CD4-positive, alpha-beta T cell treated with Interleukin-15 for 4 hours (primary cell): ENCODE data around the gene ADCY9.
"Not testable (repeated sequence)": the region's sequence is repeated elsewhere in the genome, so short reads cannot be mapped to it uniquely, and the experiment has no call there.

Source experiments
- DNase-seq: peaks from one replicate; pipeline ENCODE4 v3.0.0-alpha.2; 2020; ENCODE audit warnings: low spot score

ADCY9 gene

GRCh38 chr16:4093495-4094126, 22.6 kb downstream of the ADCY9 start:
- no peak for DNase-seq

GRCh38 chr16:4092547-4093265, 23.5 kb downstream of the ADCY9 start:
- no peak for DNase-seq

- DNase-seq, result no peak
These were observed 24.8 kb downstream of the ADCY9 start for GRCh38 chr16:4091240-4092012.

DNA sequence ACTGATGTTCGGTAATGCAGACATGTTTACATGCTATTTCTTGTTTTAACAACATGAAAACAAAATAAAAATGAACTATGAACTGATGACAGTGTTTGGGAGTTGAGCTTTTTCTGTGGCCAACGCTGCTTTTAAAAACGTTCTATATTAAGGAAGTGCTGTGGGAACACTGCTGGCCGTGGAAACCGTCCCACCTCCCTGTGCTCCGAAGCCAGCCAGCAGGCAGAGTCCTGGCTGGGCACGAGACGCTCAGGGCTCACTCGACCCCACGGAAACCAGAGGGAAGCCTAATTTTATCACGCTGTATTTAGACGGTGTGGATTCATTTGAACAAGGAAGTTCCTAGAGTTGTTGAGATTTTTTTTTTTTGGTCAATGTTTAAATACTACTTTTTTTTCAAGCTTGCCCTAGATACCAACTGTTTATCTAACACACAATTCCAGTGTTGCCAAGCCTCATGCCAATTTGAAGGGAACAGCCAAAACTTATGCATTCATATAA, 25.8 kb downstream of the ADCY9 start:
- DNase-seq, result no peak

DNA sequence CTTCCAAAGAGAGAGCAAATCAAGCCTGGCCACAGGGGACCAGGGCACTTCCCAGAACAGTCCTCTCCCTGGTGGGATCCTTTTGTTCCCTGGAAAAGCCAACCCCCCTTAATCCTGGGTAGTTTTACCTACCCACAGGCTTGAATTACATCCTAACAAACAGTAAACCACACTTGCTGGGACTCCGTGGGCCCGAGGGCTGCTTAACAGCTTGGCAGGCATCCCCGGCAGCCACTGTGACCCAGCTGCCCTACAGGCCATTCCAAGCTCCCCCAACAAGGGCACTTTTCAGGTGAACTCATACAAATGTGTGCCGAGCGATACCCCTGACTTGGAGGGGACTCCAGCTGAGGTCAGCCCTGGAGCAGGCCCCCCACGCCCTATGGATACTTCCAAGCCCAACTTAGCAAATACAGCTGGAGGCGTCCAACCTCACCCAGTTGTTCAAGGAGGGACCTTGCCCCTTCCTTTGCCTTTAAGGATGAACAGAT, 26.4 kb downstream of the ADCY9 start:
- DNase-seq, result no peak

GRCh38 chr16:4089251-4089810, 26.9 kb downstream of the ADCY9 start:
- DNase-seq, result no peak

- DNase-seq, result no peak
These were observed 28.2 kb downstream of the ADCY9 start for GRCh38 chr16:4087990-4088577.

DNA sequence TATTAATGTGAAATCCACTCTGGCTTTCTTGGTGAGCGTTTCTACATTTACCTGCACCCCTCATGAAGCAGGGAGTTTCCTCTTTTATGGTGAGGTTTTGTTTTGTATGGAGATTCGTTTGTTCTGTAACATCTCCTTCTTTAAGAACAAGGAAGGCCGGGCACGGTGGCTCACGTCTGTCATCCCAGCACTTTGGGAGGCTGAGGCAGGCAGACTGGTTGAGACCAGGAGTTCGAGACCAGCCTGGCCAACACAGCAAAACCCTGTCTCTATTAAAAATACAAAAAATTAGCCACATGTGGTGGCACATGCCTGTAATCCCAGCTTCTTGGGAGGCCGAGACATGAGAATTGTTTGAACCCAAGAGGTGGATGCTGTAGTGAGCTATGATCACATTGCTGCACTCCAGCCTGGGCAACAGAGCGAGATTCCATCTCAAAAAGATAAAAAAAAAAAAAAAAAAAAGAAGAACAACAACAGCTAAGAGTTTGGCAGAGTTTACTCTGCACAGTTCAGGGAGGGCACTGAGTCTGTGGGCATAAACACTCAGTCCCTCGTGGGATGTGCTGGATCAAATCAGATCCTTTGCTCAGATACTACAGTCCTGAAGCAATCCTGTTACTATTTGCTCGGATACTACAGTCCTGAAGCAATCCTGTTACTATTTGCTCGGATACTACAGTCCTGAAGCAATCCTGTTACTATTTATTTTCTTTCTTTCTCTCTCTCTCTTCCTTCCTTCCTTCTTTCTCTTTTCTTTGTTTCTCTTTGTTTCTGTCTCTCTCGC, 28.9 kb downstream of the ADCY9 start:
- DNase-seq, result no peak

- DNase-seq, result no peak
These were observed 30.1 kb downstream of the ADCY9 start for GRCh38 chr16:4086153-4086552.

DNA sequence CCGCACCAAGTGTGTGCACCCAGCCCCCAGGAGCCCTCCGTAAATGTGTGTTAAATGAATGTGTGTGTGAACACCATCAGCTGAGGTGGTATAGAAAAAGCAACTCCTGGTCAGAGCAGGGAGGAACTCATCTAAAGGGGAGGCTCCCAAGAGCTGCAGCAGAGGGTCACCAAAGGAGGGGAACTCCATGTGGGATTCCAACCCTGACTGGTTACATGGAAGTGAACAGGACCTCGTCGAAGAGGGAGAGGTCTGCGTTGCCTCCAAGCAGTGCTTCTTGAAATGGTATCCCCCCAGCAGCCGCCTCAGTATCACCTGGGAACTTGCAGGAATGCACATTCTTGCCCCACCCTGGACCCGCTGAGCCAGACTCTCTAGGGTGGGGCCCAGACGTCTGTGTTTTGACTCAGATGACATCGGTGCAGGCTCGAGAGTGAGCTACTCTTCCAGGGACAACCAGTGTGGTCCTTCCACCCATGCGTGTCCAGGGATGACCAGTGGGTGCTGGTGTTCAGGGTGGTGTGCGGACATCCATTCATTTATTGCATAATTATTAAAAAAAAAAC, 30.8 kb downstream of the ADCY9 start:
- DNase-seq, result no peak

- no peak for DNase-seq
These were observed 32.8 kb downstream of the ADCY9 start for GRCh38 chr16:4083347-4083870.

DNA sequence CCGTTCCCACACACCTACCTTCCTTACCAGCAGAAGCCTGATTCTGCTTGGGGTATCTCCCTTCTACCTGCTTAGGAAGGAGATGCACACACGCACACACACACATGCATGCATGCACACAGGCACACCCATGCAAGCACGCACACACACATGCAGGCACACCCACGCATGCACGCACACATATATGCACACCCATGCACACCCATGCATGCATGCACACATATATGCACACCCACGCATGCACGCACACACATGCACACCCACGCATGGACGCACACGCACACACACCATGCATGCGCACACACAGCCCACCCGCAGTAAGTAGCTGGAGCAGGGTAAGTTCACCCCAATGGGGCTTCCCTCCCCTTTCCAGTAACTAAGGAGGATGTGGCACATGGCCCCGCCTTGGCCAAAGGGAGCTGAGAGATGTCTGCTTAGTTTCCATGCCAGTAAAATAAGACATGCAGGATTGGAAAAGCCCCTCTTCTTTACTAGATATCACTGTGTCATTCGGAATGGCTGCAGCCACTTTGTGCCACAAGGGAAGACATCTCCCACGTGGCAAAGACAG, 33.7 kb downstream of the ADCY9 start:
- no peak for DNase-seq

DNA sequence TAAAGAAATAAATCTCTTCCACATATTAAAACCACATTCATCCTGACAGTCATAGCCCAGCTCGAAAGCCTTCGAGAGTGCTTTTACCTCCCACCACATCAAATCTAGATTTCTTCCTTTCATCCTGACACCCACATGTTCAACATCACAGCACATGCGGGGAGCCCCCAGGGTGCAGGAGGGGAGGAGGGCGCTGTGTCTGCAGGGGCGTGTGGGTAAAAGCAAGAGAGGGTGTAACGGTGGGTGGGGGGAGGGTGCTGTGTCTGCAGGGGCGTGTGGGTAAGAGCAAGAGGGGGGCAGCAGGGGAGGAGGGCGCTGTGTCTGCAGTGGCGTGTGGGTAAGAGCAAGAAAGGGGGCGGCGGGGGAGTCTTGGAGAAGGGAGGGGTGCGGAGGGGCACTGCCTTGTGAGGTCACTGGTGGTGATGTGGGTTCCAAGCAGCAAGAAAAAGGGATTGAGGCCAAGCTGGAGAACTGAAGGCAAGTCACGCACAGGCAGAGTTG, 34.7 kb downstream of the ADCY9 start:
- peak; percentile 16 for DNase-seq

- no peak for DNase-seq
These were observed 35.2 kb downstream of the ADCY9 start for GRCh38 chr16:4081047-4081446.

DNA sequence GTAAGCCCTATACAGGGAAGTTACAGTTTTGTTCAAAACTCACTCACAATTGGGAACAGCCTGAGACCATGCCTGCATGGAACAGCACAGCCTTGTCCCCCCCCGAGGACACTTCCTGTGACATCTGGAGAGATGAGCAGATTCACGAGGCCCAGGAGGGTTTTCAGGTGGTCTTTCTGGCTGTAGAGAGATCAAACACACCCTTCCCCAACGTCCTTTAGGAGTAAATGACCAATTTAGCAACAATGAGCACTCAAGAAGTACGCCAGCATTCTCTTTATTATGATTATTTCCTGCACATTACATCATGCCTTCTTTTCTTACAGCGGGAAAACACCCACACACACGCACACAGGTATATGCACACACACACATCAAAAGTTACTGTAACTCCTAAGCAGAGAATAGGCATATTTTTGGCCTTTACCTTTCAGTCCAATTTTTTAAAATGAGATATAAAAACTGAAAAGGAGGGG, 39.0 kb downstream of the ADCY9 start:
- no peak for DNase-seq

GRCh38 chr16:4075534-4075933, 40.7 kb downstream of the ADCY9 start:
- DNase-seq, result no peak

GRCh38 chr16:4073150-4073549, 43.1 kb downstream of the ADCY9 start:
- DNase-seq, result not testable (repeated sequence)

GRCh38 chr16:4071686-4072561, 44.3 kb downstream of the ADCY9 start:
- no peak for DNase-seq

- no peak for DNase-seq
These were observed 45.3 kb downstream of the ADCY9 start for GRCh38 chr16:4070936-4071335.
